Thoracic aorta (tissue), 2 donors: ENCODE measurements around the gene SPEG. TPM values are rescaled to one million over a fixed set of nuclear protein-coding genes. Genes with fewer than 3 reads are reported as not detected.

Source experiments
- ATAC-seq: fragments of 150-250 bp; one replicate; pipeline ENCODE4 v1.8.0; 2017; ENCODE audit warnings: low read depth; ENCODE audit not compliant: insufficient number of reproducible peaks, low FRiP score
- DNase-seq: peaks from one replicate; pipeline ENCODE4 v3.0.0-alpha.2; 2020; ENCODE audit warnings: low spot score
- H3K27ac ChIP-seq, 2 donors: fragments of 200-600 bp; sonication (generic); 1 replicate in 1 of 2; 2 replicates in 1 of 2; pipeline ENCODE4 v1.5.1; 2016; ENCODE audit warnings: mild to moderate bottlenecking in 2 of 2, moderate library complexity in 2 of 2
- H3K27me3 ChIP-seq: fragments of 200-600 bp; sonication (generic); replicated peaks from 2 replicates; pipeline ENCODE4 v1.6.0; 2016; ENCODE audit warnings: mild to moderate bottlenecking; ENCODE audit not compliant: insufficient read depth
- H3K36me3 ChIP-seq: fragments of 200-600 bp; sonication (generic); one replicate; pipeline ENCODE4 v1.5.1; 2016
- H3K4me1 ChIP-seq, 2 donors: fragments of 200-600 bp; sonication (generic); 1 replicate in 1 of 2; 2 replicates in 1 of 2; pipeline versions ENCODE4 v1.5.1 to v1.6.0; 2016; ENCODE audit warnings: low read depth in 2 of 2, mild to moderate bottlenecking in 1 of 2; ENCODE audit not compliant: control insufficient read depth in 1 of 2
- H3K4me3 ChIP-seq: fragments of 200-600 bp; sonication (generic); 2 replicates; pipeline ENCODE4 v1.5.1; 2016; ENCODE audit warnings: mild to moderate bottlenecking
- H3K9me3 ChIP-seq: fragments of 200-600 bp; sonication (generic); 2 replicates; pipeline ENCODE4 v1.5.1; 2016
- CTCF ChIP-seq: fragments of 200-600 bp; sonication (generic); IDR thresholded peaks from one replicate; pipeline ENCODE4 v1.5.1; 2019; ENCODE audit warnings: antibody characterized with exemption
- total RNA-seq, 2 donors: library from RNA; depleted of rRNA; stranded (reverse); fragments of >200 nt; gene quantifications; one replicate each; pipeline versions ENCODE4 v1.1.0 to v1.2.3, GENCODE V29; 2016

The SPEG gene
- total RNA-seq, 2 donors from 2014 or later: 426 to 455 TPM

- H3K4me3 ChIP-seq: peak overlapping the region; percentile 79
- ATAC-seq (no peak), DNase-seq (no peak)
- H3K4me1 ChIP-seq: peaks cover 50 to 95% of the 10 kb centered on the region in 2 donors
- H3K27me3 ChIP-seq: no peaks in the 10 kb centered on the region
- peaks cover 34% of the 10 kb centered on the region for H3K36me3 ChIP-seq
- peak overlapping the region; percentile 99 for H3K27ac ChIP-seq
- TF ChIP-seq CTCF: no peak
- H3K9me3 ChIP-seq: no peaks in the 10 kb centered on the region
These were observed 13.6 kb downstream of the SPEG start for GRCh38 chr2:219448099-219448775.

DNA sequence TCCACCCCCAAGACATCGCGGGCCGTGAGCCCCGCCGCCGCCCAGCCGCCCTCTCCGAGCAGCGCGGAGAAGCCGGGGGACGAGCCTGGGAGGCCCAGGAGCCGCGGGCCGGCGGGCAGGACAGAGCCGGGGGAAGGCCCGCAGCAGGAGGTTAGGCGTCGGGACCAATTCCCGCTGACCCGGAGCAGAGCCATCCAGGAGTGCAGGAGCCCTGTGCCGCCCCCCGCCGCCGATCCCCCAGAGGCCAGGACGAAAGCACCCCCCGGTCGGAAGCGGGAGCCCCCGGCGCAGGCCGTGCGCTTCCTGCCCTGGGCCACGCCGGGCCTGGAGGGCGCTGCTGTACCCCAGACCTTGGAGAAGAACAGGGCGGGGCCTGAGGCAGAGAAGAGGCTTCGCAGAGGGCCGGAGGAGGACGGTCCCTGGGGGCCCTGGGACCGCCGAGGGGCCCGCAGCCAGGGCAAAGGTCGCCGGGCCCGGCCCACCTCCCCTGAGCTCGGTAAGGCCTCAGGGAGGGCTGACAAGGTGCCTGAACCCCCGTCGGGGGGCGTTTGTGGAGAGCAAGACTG is 14.2 kb downstream of the SPEG start:
- TF ChIP-seq CTCF: no peak
- Histone ChIP-seq H3K4me1 (peaks cover 52 to 95% of the 10 kb centered on the region in 2 donors), H3K4me3 (peak overlapping the region; percentile 79), H3K36me3 (peaks cover 33% of the 10 kb centered on the region), H3K9me3 (no peaks in the 10 kb centered on the region), H3K27me3 (no peaks in the 10 kb centered on the region), H3K27ac (peak overlapping the region; percentile 99)
- ATAC-seq: no peak
- no peak for DNase-seq

DNA sequence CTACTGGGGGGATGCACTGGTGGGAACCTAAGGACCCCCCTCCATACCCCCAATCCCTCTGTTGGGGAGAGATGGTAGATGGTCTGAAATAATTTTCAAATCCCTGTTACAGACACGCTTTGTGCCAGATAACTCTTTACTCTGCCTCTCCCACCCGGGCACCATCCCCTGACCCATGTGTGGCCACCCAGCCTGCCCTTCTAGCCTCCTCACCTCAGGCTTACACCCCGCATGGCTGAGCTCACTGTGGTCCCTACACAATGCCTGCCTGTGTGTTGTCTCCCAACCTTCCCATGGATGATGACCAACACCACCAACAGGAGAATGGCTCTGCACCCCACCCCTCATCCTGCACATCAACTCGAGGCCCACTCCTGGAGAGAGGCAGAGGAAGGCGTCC is 15.0 kb downstream of the SPEG start:
- Histone ChIP-seq H3K9me3 (no peaks in the 10 kb centered on the region), H3K4me3 (peak overlapping the region; percentile 79), H3K4me1 (peaks cover 58 to 95% of the 10 kb centered on the region in 2 donors), H3K27ac (peak overlapping the region; percentile 99), H3K36me3 (peaks cover 33% of the 10 kb centered on the region), H3K27me3 (no peaks in the 10 kb centered on the region)
- TF ChIP-seq CTCF: no peak
- ATAC-seq (no peak), DNase-seq (no peak)

GRCh38 chr2:219451661-219452360 is 17.2 kb downstream of the SPEG start:
- no peak for TF ChIP-seq CTCF
- H3K4me3 ChIP-seq: peak overlapping the region; percentile 79
- H3K36me3 ChIP-seq: peaks cover 46% of the 10 kb centered on the region
- no peaks in the 10 kb centered on the region for H3K9me3 ChIP-seq
- DNase-seq (peak; percentile 90), ATAC-seq (no peak)
- peak overlapping the region; percentile 99 for H3K27ac ChIP-seq
- no peaks in the 10 kb centered on the region for H3K27me3 ChIP-seq
- H3K4me1 ChIP-seq: peaks cover 56 to 95% of the 10 kb centered on the region in 2 donors
